ENCODE results near the gene ALKBH3.

Gene ALKBH3

GRCh38 chr11:43968719-43969118, 88.1 kb downstream of the ALKBH3 start:
- DNase-seq: no peak

DNA sequence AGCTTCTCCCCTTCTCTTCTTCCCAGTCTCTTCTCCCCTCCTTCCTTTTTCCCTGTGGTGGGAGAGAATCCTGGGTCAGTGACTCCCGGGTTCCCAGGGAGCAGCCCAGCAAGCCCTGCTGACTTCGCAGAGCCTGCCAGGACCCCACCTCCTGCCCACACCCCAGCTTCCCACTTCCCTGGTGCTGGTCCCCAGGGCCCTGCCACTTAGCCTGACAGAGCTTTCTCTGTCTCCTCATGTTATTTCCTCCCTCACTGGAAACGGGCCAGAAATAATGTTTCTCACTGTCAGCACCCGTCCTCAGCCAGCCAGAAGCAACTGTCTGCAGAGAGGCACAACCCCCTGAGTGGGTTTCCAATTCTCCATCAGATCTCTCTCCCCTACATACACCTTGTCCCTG, 88.9 kb downstream of the ALKBH3 start:
- DNase-seq: no peak
